Fibroblast of lung (primary cell): Measurements from ENCODE around the gene IQSEC3. TPM values are rescaled to one million over a fixed set of nuclear protein-coding genes. Genes with fewer than 3 reads are reported as not detected.
A peak's percentile ranks its signal among the peaks of the same experiment; 100 is the strongest.

Experiments
- DNase-seq, 2 donors: peaks; one replicate each; pipeline versions ENCODE4 v3.0.0 to v3.0.0-alpha.2; 2010; ENCODE audit warnings: low read depth in 2 of 2
- H2AFZ ChIP-seq: 2 replicates; pipeline ENCODE4 v1.5.1; 2012; ENCODE audit warnings: low read length, control low read depth, inconsistent platforms
- H3K27ac ChIP-seq: 2 replicates; pipeline ENCODE4 v1.5.1; 2011; ENCODE audit warnings: low read length, control low read depth; ENCODE audit not compliant: insufficient read depth
- H3K27me3 ChIP-seq: 2 replicates; pipeline ENCODE4 v1.5.1; 2011; ENCODE audit warnings: mild to moderate bottlenecking, low read length; ENCODE audit not compliant: control insufficient read depth, insufficient read depth
- H3K36me3 ChIP-seq: 2 replicates; pipeline ENCODE4 v1.5.1; 2011; ENCODE audit warnings: low read length; ENCODE audit not compliant: control insufficient read depth, insufficient read depth
- H3K4me1 ChIP-seq: 2 replicates; pipeline ENCODE4 v1.5.1; 2011; ENCODE audit warnings: low read length; ENCODE audit not compliant: control insufficient read depth, insufficient read depth; ENCODE audit errors: extremely low read depth
- H3K4me2 ChIP-seq: 2 replicates; pipeline ENCODE4 v1.5.1; 2011; ENCODE audit warnings: low read length, control low read depth; ENCODE audit not compliant: insufficient read depth; ENCODE audit errors: extremely low read depth
- H3K4me3 ChIP-seq, 4 experiments: fragments of 200-600 bp in 1 of 4; sonication (generic) in 1 of 4; replicated peaks in 1 of 4; 2 replicates each; pipeline ENCODE4 v1.5.1; 2011 to 2016; ENCODE audit warnings: low read length in 4 of 4, low read depth in 3 of 4, mild to moderate bottlenecking in 3 of 4, control low read depth in 2 of 4, inconsistent platforms in 1 of 4, mixed read lengths in 1 of 4; ENCODE audit not compliant: insufficient read depth in 1 of 4; ENCODE audit errors: control extremely low read depth in 1 of 4
- H3K79me2 ChIP-seq: 2 replicates; pipeline ENCODE4 v1.5.1; 2012; ENCODE audit warnings: mild to moderate bottlenecking, low read length, inconsistent platforms; ENCODE audit not compliant: control insufficient read depth, insufficient read depth
- H3K9ac ChIP-seq: 2 replicates; pipeline ENCODE4 v1.5.1; 2011; ENCODE audit warnings: mild to moderate bottlenecking, low read length, control low read depth; ENCODE audit not compliant: insufficient read depth
- H3K9me3 ChIP-seq: 2 replicates; pipeline ENCODE4 v1.5.1; 2012; ENCODE audit warnings: low read depth, low read length; ENCODE audit not compliant: control insufficient read depth, insufficient read depth
- H4K20me1 ChIP-seq: 2 replicates; pipeline ENCODE4 v1.5.1; 2011; ENCODE audit warnings: low read length; ENCODE audit not compliant: control insufficient read depth, insufficient read depth; ENCODE audit errors: extremely low read depth
- CTCF ChIP-seq, 2 donors: IDR thresholded peaks in 1 of 2; conservative IDR thresholded peaks in 1 of 2; 1 replicate in 1 of 2; 2 replicates in 1 of 2; pipeline ENCODE4 v1.5.1; 2011 to 2012; ENCODE audit warnings: low read length in 2 of 2, control low read depth in 1 of 2, inconsistent platforms in 1 of 2, low read depth in 1 of 2, mild to moderate bottlenecking in 1 of 2
- EZH2 ChIP-seq: IDR thresholded peaks from 2 replicates; pipeline ENCODE4 v1.5.1; 2012; ENCODE audit warnings: low read length, control low read depth, mild to moderate bottlenecking; ENCODE audit errors: missing control alignments
- polyA plus RNA-seq, 2 donors: library from polyadenylated mRNA; depleted of rRNA in 1 of 2; stranded (reverse) in 1 of 2; unstranded in 1 of 2; fragments of >200 nt; gene quantifications; 2 replicates each; pipeline ENCODE4 v1.2.1, GENCODE V29; 2011 to 2012; ENCODE audit warnings: missing spikeins in 1 of 2
- total RNA-seq: library from RNA; depleted of rRNA; stranded (reverse); fragments of >200 nt; gene quantifications from 2 replicates; pipeline ENCODE4 v1.2.1, GENCODE V29; 2014

Gene IQSEC3
- total and polyA plus RNA-seq, 2 donors (not counting 1 experiment from before 2014, with no cell fraction given), result 0.14 to 1.3 TPM

- no peaks in the 10 kb centered on the region for H4K20me1 ChIP-seq
- H3K4me3 ChIP-seq, result no peak overlapping the region
- peaks cover 12% of the 10 kb centered on the region for H3K4me1 ChIP-seq
- H3K36me3 ChIP-seq, result no peaks in the 10 kb centered on the region
- TF ChIP-seq EZH2 (no peak), CTCF (conservative IDR thresholded peaks at IDR 0.05 in 1 of 2, IDR thresholded peaks at IDR 0.05 in 1 of 2; ENCODE audit: low read depth in 1 of 2, low read length in 2 of 2) (no peak)
- DNase-seq, result no peak
- no peak overlapping the region for H2AFZ ChIP-seq
- no peak overlapping the region for H3K9ac ChIP-seq
- no peaks in the 10 kb centered on the region for H3K9me3 ChIP-seq
- no peak overlapping the region for H3K27ac ChIP-seq
- H3K27me3 ChIP-seq, result peaks cover 2% of the 10 kb centered on the region
- H3K79me2 ChIP-seq, result no peaks in the 10 kb centered on the region
- no peak overlapping the region for H3K4me2 ChIP-seq
Observed at GRCh38 chr12:174596-174995, 108.0 kb downstream of the IQSEC3 start.

GRCh38 chr12:175250-175649, 108.7 kb downstream of the IQSEC3 start:
- Histone ChIP-seq H3K27me3 (peaks cover 2% of the 10 kb centered on the region), H3K4me2 (no peak overlapping the region), H3K4me1 (peaks cover 12% of the 10 kb centered on the region), H3K4me3 (no peak overlapping the region), H4K20me1 (no peaks in the 10 kb centered on the region), H3K9ac (no peak overlapping the region), H3K79me2 (no peaks in the 10 kb centered on the region), H2AFZ (no peak overlapping the region), H3K27ac (no peak overlapping the region), H3K36me3 (no peaks in the 10 kb centered on the region), H3K9me3 (no peaks in the 10 kb centered on the region)
- TF ChIP-seq CTCF (conservative IDR thresholded peaks at IDR 0.05 in 1 of 2, IDR thresholded peaks at IDR 0.05 in 1 of 2; ENCODE audit: low read depth in 1 of 2, low read length in 2 of 2) (no peak), EZH2 (no peak)
- peak in 1 of 2 donors; percentile 17 for DNase-seq

- Histone ChIP-seq H3K36me3 (no peaks in the 10 kb centered on the region), H3K27me3 (peaks cover 2% of the 10 kb centered on the region), H3K79me2 (no peaks in the 10 kb centered on the region), H3K4me1 (peaks cover 12% of the 10 kb centered on the region), H3K4me2 (no peak overlapping the region), H3K9me3 (no peaks in the 10 kb centered on the region), H2AFZ (no peak overlapping the region), H3K4me3 (no peak overlapping the region), H3K9ac (no peak overlapping the region), H4K20me1 (no peaks in the 10 kb centered on the region), H3K27ac (no peak overlapping the region)
- TF ChIP-seq CTCF (conservative IDR thresholded peaks at IDR 0.05 in 1 of 2, IDR thresholded peaks at IDR 0.05 in 1 of 2; ENCODE audit: low read depth in 1 of 2, low read length in 2 of 2) (no peak), EZH2 (no peak)
- DNase-seq, result no peak
Observed at GRCh38 chr12:175759-176158, 109.2 kb downstream of the IQSEC3 start.
